ENCODE data around the gene ARHGEF37.
"Not testable (repeated sequence)": the region's sequence is repeated elsewhere in the genome, so short reads cannot be mapped to it uniquely, and the experiment has no call there.

ARHGEF37 gene
- total RNA-seq = 0.10 to 2.4 (median 0.75) reads per million in 18 experiments

- DNase-seq = peak in 1 of 2 donors; percentile 24
Observed at GRCh38 chr5:149581192-149581861, at the start of gene ARHGEF37. Gene ARHGEF37 (plus strand): TSS chr5:149581498. CDS start chr5:149597770, 16,272 bp downstream.

GRCh38 chr5:149532413-149532812 is 48.9 kb upstream of the ARHGEF37 start:
- DNase-seq = no peak

- DNase-seq = not testable (repeated sequence)
Observed at GRCh38 chr5:149535787-149536186, 45.5 kb upstream of the ARHGEF37 start.

- no peak for DNase-seq
Observed at GRCh38 chr5:149537374-149537975, 43.8 kb upstream of the ARHGEF37 start.

GRCh38 chr5:149540089-149540488 is 41.2 kb upstream of the ARHGEF37 start:
- DNase-seq = no peak

- no peak for DNase-seq
Observed at GRCh38 chr5:149541893-149542292, 39.4 kb upstream of the ARHGEF37 start.

GRCh38 chr5:149543361-149544027 is 37.8 kb upstream of the ARHGEF37 start:
- DNase-seq = no peak

- DNase-seq = peak; percentile 74 to 75
Observed at GRCh38 chr5:149544028-149544420, 37.3 kb upstream of the ARHGEF37 start.

GRCh38 chr5:149545327-149545726 is 36.0 kb upstream of the ARHGEF37 start:
- no peak for DNase-seq

GRCh38 chr5:149546974-149547373 is 34.3 kb upstream of the ARHGEF37 start:
- DNase-seq = no peak

- peak; percentile 43 to 46 for DNase-seq
Observed at GRCh38 chr5:149549461-149550267, 31.6 kb upstream of the ARHGEF37 start.

- peak; percentile 79 to 87 for DNase-seq
Observed at GRCh38 chr5:149550268-149550583, 31.1 kb upstream of the ARHGEF37 start.

- DNase-seq = peak; percentile 13 to 15
Observed at GRCh38 chr5:149550594-149551226, 30.6 kb upstream of the ARHGEF37 start.

- peak; percentile 99 to 100 for DNase-seq
Observed at GRCh38 chr5:149551227-149552037, 29.9 kb upstream of the ARHGEF37 start, which contains the start of gene CSNK1A1. Gene CSNK1A1 (minus strand): TSS chr5:149551439. CDS start chr5:149550964, 475 bp downstream.

GRCh38 chr5:149552038-149552494 is 29.2 kb upstream of the ARHGEF37 start:
- DNase-seq = no peak

GRCh38 chr5:149552553-149553160 is 28.6 kb upstream of the ARHGEF37 start:
- no peak for DNase-seq

GRCh38 chr5:149559706-149560105 is 21.6 kb upstream of the ARHGEF37 start:
- peak; percentile 28 to 81 for DNase-seq

GRCh38 chr5:149561848-149562247 is 19.4 kb upstream of the ARHGEF37 start:
- peak; percentile 32 to 41 for DNase-seq

- no peak for DNase-seq
Observed at GRCh38 chr5:149563466-149563865, 17.8 kb upstream of the ARHGEF37 start.

GRCh38 chr5:149564542-149565140 is 16.7 kb upstream of the ARHGEF37 start:
- peak; percentile 57 to 77 for DNase-seq
